Measurements from ENCODE around the gene STATH.
"Not testable (repeated sequence)": the region's sequence is repeated elsewhere in the genome, so short reads cannot be mapped to it uniquely, and the experiment has no call there.

STATH gene, protein sequence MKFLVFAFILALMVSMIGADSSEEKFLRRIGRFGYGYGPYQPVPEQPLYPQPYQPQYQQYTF

DNA sequence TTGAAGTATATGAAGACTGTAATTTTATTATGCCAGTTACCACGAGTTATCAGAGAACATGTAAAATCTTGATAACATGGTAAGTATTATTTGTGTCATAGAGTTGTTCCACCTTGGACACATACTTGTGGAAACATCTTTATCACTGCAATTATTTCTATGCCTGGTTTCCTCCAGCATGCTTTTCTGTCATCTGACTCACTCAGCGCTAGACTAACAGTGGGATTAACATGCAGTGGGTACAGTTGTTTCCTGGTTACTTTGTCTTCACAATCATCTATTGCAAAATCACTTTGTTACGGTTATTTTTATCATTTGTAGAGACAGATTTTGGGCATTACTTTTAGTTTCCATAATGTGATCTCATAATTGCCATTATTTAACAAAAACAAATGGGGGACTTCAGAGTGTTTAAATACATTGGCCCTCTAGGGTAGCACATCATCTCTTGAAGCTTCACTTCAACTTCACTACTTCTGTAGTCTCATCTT is at the start of gene STATH:
TSS of gene STATH (plus strand) at position 441 of the 491 bp plus-strand sequence. CDS start 2,472 bp downstream, outside the sequence.
- DNase-seq = no peak

- no peak for DNase-seq
Observed at GRCh38 chr4:69951602-69952001, 44.2 kb upstream of the STATH start.

DNA sequence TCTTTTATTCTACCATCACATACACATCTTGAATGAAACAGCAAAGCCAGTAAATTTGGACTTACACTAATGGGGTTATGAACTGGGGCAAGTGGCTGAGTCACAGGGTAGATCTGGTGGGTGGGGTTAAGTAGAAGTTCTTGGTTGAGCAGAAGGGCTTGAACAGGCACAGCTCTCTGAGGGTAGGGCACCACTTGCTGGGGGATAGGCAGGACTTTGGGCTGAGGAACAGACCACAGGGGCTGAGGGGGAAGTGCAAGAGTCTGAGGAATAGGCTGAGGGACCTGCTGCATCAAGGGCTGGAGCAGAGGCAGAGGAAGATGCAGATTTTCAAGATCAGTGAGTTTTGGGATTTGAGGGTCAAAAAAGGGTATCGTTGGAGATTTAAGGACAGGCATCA is 38.6 kb upstream of the STATH start:
- DNase-seq = no peak

DNA sequence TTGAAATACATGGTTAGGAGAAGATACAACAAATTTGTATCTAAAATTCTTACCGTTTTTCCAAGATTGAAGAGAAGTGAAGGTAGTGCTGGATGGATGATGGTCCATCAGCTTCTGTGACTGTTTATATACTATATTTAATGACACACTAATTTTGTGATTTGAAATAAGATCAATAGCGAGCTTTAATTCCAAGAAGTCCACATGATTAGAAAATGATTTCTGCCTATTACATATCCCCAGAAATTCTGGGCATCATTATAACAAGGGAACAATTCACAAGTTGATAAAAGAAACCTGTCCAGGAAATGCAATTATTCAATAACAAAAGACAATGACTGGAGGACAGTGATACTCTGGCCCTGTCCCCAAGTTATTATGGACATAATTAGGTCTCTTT is 30.1 kb upstream of the STATH start, which contains the start of gene CSN2:
TSS of gene CSN2 (minus strand) at position 101 of the 400 bp plus-strand sequence. CDS start 4,733 bp downstream, outside the sequence.
- DNase-seq = no peak

DNA sequence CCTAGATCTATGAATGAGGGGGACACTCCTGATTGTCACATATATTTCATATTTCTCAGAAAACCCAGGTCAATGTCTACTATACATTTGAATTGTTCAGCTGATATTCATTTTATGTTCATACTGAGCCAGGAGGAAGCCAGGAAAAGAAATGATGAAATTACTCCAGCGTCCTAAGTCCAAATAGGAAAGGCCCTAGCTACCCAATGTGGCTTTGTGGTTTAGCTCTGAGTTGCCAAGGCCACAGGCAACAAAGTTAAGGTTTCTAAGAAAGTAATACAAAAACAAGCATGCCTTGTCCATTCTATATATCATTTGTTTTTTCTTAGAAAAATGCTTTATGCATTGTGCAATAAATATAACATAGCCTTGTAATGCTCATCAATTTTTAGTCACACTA is 25.7 kb upstream of the STATH start:
- DNase-seq = no peak

GRCh38 chr4:69974631-69975030 is 21.1 kb upstream of the STATH start:
- DNase-seq = no peak

DNA sequence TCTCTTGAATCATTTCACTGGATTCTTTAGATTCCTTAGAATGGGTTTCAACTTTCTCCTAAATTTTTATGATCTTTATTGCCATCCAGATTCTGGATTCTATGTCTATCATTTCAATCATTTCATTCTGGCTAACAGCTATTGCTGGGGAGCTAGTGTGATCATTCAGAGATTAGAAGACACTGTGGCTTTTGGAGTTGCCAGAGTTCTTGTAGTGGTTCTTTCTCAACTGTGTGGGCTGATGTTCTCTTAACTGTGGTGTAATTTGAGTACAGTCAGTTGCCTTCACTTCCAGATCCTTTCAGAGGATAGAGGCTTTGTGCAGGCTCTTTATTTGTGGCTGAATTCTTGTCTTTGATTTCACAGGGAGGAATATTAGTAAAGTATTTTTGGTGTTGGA is 18.2 kb upstream of the STATH start:
- DNase-seq = no peak

- DNase-seq = no peak
Observed at GRCh38 chr4:69984030-69984443, 11.7 kb upstream of the STATH start.

DNA sequence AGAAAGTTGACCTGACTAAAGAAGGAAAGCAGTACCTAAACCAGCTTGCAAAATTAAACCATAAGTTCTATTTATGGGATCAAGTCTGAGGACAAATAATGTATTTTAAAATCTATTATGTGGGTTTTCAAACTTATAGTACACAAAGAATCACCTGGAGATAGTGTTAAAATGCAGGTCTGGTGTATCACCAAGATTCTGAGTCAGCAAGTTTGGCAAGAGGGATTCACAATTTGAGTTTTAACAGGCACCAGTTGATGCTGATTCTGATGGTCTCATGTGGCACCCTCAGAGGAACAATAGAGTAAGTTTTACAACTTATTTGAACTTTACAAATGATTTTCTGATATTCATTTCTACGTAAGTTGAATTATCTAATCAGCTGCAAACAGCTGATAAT is 9.1 kb upstream of the STATH start:
- no peak for DNase-seq

GRCh38 chr4:69991016-69991415 is 4.8 kb upstream of the STATH start:
- no peak for DNase-seq

- DNase-seq = no peak
Observed at GRCh38 chr4:69994782-69995181, 984 bp upstream of the STATH start.

DNA sequence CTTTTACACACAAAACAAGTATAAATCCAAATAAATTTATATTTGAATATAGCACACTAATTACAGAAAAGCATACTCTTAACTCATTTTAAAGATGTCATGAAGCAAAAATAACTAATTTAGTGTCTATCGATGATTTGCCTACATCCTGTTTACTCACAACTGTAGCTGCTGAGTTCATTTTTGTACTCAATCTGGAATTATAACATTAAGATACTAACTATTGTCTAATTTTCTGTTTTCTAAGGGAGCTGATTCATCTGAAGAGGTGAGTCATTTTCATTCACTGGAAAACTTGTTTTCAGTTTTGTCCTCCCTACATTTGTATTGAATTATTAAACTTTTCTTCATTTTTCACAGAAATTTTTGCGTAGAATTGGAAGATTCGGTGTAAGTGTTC is 3.7 kb downstream of the STATH start:
- DNase-seq = no peak

DNA sequence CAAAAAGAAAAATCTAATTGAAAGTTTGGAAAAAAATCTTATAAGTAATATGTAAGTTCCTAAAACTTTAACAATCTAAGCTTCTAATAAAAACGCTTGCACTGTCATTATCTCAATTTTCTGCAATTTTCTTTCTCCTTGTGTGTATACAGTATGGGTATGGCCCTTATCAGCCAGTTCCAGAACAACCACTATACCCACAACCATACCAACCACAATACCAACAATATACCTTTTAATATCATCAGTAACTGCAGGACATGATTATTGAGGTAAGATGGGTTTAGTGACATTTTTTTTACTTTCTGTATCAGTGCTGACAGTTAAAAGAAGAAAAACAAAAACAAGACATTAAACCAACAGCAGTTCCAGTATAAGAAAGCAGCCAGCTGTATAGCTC is 4.9 kb downstream of the STATH start:
- DNase-seq = no peak

DNA sequence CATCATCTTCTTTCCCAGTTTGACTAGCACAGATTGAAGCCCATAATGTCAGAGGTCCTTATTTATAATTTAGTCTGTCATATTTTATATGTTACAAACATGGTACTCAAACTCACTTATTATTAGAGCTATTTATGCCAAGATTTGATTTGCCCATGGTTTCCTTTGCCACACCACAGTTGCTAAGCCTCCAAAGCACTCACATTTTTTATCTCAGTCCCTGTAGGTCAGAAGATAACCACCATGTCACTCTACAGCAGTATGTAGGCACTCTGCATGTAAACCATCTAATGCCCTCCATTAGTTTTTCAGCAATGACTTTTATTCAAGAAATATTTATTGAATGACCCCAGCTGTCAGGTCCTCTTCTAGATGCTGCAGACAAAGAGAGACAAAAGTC is 6.7 kb downstream of the STATH start:
- DNase-seq = no peak

GRCh38 chr4:70008771-70009170 is 13.0 kb downstream of the STATH start:
- DNase-seq = no peak

- not testable (repeated sequence) for DNase-seq
Observed at GRCh38 chr4:70019006-70019405, 23.2 kb downstream of the STATH start.

DNA sequence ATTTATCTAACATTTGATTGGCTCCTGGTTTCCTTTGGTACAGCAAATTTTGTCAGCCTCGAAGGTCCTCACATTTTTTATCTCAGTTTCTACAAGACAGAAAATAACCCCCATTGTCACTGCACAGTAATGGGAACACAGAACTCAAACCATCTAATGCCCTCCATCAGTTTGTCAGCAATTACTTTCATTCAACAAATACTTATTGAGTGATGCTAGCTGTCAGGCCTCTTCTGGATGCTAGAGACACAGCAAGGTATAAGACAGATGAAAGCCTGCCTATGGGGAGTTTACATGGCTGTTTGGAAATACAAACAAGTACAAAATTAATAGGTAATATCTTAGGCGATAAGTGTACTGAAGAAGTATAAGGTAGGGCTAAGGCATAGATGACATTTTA is 27.5 kb downstream of the STATH start:
- DNase-seq = no peak

GRCh38 chr4:70027011-70027410 is 31.2 kb downstream of the STATH start:
- DNase-seq = no peak

- DNase-seq = not testable (repeated sequence)
Observed at GRCh38 chr4:70028159-70028558, 32.4 kb downstream of the STATH start, which contains the start of gene HTN3. Gene HTN3 (plus strand): TSS chr4:70028459. CDS start chr4:70030741, 2,282 bp downstream.

DNA sequence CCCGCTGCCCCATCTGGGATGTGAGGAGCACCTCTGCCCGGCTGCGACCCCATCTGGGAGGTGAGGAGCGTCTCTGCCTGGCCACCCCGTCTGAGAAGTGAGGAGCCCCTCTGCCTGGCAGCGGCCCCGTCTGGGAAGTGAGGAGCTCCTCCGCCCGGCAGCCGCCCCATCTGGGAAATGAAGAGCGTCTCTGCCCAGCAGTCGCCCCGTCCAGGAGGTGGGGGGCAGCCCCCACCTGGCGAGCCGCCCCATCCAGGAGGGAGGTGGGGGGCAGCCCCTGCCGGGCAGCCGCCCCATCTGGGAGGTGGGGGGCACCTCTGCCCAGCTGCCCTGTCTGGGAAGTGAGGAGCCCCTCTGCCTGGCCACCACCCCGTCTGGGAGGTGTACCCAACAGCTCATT is 41.8 kb downstream of the STATH start:
- DNase-seq = not testable (repeated sequence)

DNA sequence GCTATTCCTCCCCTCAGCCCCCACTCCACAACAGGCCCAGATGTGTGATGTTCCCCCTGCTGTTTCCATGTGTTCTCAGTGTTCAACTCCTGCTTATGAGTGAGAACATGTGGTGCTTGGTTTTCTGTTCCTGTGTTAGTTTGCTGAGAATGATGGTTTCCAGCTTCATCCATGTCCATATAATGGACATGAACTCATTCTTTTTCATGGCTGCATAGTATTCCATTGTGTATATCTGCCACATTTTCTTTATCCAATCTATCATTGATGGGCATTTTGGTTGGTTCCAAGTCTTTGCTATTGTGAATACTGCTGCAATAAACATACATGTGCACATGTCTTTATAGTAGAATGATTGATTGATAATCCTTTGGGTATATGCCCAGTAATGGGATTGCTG is 44.2 kb downstream of the STATH start:
- DNase-seq = not testable (repeated sequence)

DNA sequence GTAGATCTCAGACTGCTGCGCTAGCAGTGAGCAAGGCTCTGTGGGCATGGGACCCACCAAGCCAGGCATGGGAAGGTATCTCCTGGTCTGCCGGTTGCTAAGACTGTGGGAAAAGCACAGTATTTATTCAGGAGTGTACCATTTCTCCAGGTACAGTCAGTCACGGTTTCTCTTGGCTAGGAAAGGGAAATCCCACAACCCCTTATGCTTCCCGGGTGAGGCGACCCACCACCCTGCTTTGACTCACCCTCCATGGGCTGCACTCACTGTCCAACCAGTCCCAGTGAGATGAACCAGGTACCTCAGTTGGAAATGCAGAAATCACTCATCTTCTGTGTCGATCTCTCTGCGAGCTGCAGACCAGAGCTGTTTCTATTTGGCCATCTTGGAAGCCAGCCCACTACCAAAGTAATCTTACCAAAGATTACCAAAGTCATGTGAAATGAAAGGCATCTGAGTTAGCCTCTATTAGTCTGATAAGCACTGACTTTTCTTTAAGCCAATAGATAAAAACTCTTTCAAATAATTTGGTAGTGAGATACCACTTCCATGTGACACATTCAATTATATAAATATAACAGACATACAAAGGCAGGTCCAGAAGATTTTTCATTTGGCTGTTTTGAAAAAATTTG is 46.0 kb downstream of the STATH start:
- DNase-seq = no peak

DNA sequence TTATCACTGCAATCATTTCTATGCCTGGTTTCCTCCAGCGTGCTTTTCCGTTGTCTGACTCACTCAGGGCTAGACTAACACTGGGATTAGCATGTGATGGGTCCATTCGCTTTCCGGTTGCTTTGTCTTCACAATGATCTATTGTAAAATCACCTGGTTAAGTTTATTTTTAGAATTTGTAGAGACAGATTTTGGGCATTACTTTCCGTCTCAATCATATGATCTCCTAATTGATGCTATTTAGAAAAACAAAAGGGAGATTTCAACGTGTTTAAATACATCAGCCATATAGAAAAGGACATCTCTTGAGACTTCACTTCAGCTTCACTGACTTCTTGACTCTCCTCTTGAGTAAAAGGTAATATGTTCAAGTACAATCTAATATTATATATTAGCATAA is 54.4 kb downstream of the STATH start, which contains the start of gene HTN1:
TSS of gene HTN1 (plus strand) at position 301 of the 400 bp plus-strand sequence. CDS start 2,639 bp downstream, outside the sequence.
- not testable (repeated sequence) for DNase-seq
